A673 (cell line): ENCODE data around the gene ATP1B2. TPM values are rescaled to one million over a fixed set of nuclear protein-coding genes. Genes with fewer than 3 reads are reported as not detected.

Experiments used
- BruUV-seq: library from RNA; stranded (reverse); fragments of 400-500 nt; replicated peaks from 2 replicates; lab custom pipeline; 2021; lab: Mats Ljungman, UMichigan
- CTCF ChIA-PET: fragments of 300-600 bp; sonication (Branson Sonifier 250); formaldehyde crosslinking; loops from one replicate; lab custom pipeline; 2022; ENCODE audit warnings: antibody characterized with exemption; lab: Charles Lee
- POLR2A ChIA-PET: fragments of 300-600 bp; sonication (Branson Sonifier 250); formaldehyde crosslinking; loops from one replicate; lab custom pipeline; 2022; ENCODE audit warnings: antibody characterized with exemption; ENCODE audit not compliant: low non-redundant PET; lab: Charles Lee
- DNase-seq: peaks from one replicate; pipeline ENCODE4 v3.0.0-alpha.2; 2015; ENCODE audit warnings: low spot score
- H3K27ac ChIP-seq: fragments of 200-600 bp; sonication (generic); 2 replicates; pipeline ENCODE4 v1.5.1; 2016; ENCODE audit warnings: mixed run types, low read depth, mild to moderate bottlenecking, mixed read lengths, antibody characterized with exemption, low read length; ENCODE audit not compliant: poor library complexity, severe bottlenecking
- H3K27me3 ChIP-seq: fragments of 200-600 bp; sonication (generic); replicated peaks from 2 replicates; pipeline ENCODE4 v1.6.1; 2017; ENCODE audit warnings: mixed run types, low read depth, mild to moderate bottlenecking, mixed read lengths, antibody characterized with exemption, low read length; ENCODE audit not compliant: insufficient read depth, poor library complexity
- H3K36me3 ChIP-seq: fragments of 200-600 bp; sonication (generic); 2 replicates; pipeline ENCODE4 v1.6.1; 2016; ENCODE audit warnings: mixed run types, mild to moderate bottlenecking, mixed read lengths, antibody characterized with exemption, low read length; ENCODE audit not compliant: insufficient read depth, poor library complexity, severe bottlenecking
- H3K4me1 ChIP-seq: fragments of 200-600 bp; sonication (generic); 2 replicates; pipeline ENCODE4 v1.6.1; 2017; ENCODE audit warnings: mixed run types, mild to moderate bottlenecking, mixed read lengths, antibody characterized with exemption, low read length; ENCODE audit not compliant: insufficient read depth, poor library complexity, severe bottlenecking
- H3K4me3 ChIP-seq: fragments of 200-600 bp; sonication (generic); 2 replicates; pipeline ENCODE4 v1.5.1; 2016; ENCODE audit warnings: low read depth, mixed run types, mild to moderate bottlenecking, mixed read lengths, low read length; ENCODE audit not compliant: poor library complexity, severe bottlenecking
- H3K9me3 ChIP-seq: fragments of 200-600 bp; sonication (generic); 2 replicates; pipeline ENCODE4 v1.6.1; 2016; ENCODE audit warnings: mixed run types, low read depth, mild to moderate bottlenecking, mixed read lengths, antibody characterized with exemption, low read length; ENCODE audit not compliant: poor library complexity, severe bottlenecking
- EZH2 ChIP-seq: fragments of 200-600 bp; sonication (generic); IDR thresholded peaks from 2 replicates; pipeline ENCODE4 v1.6.1; 2017; ENCODE audit warnings: borderline replicate concordance, low read depth, mild to moderate bottlenecking, mixed read lengths, antibody characterized with exemption, low read length; ENCODE audit not compliant: poor library complexity, severe bottlenecking
- intact Hi-C: fragments of 100-400 bp; cut with micrococcal nuclease; formaldehyde crosslinking; loops from one replicate; pipeline ENCODE4 v1.10.0; 2022; ENCODE audit not compliant: unreplicated experiment
- total RNA-seq: library from RNA; stranded (reverse); gene quantifications from 2 replicates; pipeline ENCODE4 v1.2.3, GENCODE V29; 2021
- TF ChIP-seq, protein P1 (sequence below): fragments of 300-800, 200-600 bp; sonication (generic); conservative IDR thresholded peaks from 2 replicates; pipeline ENCODE4 v1.5.1; 2017; ENCODE audit warnings: low read depth, mild to moderate bottlenecking, antibody characterized with exemption, low read length, moderate library complexity, mixed read lengths

ATP1B2 gene
- total RNA-seq, 1 experiment from 2014 or later = 3.5 TPM

DNA sequence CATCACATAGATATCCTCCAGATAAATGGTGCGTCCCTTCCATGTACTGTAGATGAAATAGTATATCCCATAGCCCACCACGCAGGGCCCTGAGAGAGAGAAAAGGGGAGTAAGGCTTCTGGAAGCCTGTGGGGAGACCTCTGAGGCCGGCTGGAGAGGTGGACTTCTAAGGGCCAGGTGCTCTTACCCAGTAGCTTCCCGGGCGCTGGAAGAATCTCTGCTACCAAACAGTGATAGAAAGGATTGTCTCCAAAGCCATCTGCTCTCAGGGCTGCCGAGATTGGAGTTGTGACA is 23.8 kb upstream of the ATP1B2 start:
- DNase-seq = no peak
- TF ChIP-seq, protein P1, sequence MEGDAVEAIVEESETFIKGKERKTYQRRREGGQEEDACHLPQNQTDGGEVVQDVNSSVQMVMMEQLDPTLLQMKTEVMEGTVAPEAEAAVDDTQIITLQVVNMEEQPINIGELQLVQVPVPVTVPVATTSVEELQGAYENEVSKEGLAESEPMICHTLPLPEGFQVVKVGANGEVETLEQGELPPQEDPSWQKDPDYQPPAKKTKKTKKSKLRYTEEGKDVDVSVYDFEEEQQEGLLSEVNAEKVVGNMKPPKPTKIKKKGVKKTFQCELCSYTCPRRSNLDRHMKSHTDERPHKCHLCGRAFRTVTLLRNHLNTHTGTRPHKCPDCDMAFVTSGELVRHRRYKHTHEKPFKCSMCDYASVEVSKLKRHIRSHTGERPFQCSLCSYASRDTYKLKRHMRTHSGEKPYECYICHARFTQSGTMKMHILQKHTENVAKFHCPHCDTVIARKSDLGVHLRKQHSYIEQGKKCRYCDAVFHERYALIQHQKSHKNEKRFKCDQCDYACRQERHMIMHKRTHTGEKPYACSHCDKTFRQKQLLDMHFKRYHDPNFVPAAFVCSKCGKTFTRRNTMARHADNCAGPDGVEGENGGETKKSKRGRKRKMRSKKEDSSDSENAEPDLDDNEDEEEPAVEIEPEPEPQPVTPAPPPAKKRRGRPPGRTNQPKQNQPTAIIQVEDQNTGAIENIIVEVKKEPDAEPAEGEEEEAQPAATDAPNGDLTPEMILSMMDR = no peak
- TF ChIP-seq EZH2 = no peak
- intact Hi-C loops = loop anchor here (5.0 kb wide), 1 partner anchor 60 kb away; the partner anchor contains the start of genes TP53 and WRAP53
- POLR2A ChIA-PET = interaction anchor here (0.7 kb wide), 1 partner anchor 297 kb away, joined by 3 read pairs; no protein-coding TSS in a partner anchor
- H3K4me1 ChIP-seq = no peaks in the 10 kb centered on the region
- H3K27ac ChIP-seq = peak overlapping the region; percentile 95
- no TSS peak for BruUV-seq
- CTCF ChIA-PET = no interaction called here
- peak overlapping the region; percentile 94 for H3K4me3 ChIP-seq
- no peaks in the 10 kb centered on the region for H3K27me3 ChIP-seq
- H3K36me3 ChIP-seq = no peaks in the 10 kb centered on the region
- H3K9me3 ChIP-seq = no peaks in the 10 kb centered on the region

DNA sequence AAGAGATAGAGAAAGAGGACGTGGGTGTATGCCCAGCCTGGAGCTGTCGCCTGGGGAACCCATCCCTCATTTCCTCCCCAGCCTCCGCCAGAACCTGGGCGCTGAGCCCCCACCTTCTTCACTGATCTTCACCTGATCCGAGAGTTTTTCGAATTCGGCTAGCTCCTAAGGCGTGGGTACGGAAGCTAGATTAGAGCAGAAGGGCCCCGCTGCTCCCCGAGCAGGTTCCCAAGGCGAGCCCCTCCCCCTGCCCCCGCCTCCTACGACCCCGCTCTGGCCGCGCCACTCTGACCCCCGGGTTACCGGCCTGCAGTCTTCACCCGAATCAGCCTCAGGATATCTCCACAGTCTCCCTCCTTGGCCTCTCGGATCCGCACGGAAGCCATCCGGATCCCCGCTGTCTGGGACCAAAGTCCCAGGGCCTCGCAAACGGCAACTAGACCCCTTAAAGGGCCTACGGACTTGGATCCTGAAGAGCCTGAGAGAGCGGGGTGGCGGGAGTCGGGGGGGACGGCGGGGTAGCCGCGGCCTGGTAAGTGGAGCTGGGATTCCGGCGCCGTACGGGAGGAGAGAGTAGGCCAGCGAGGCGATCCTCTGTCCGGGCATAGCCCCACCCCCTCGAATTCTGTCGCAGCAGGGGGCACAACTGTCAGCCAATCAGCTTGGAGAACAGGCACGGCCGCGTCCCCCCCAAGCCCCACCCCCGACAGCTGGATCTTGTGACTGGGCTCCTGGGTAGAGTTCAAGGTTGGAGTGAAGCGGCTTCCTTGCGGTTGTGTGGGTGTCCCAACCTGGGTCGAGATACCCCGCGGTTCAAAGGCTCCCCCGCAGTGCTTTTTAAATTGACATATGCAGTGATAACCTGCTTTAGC is 23.2 kb upstream of the ATP1B2 start, which contains the start of gene SAT2:
SAT2 (minus strand) TSS at position 572 of the 872 bp plus-strand sequence; CDS start at position 386, 186 bp downstream.
- ChIA-PET CTCF (interaction anchor here (0.7 kb wide), 1 partner anchor 12 kb away, joined by 5 read pairs; no protein-coding TSS in a partner anchor), POLR2A (interaction anchor here (0.5 to 0.7 kb wide), 3 partner anchors 23 to 298 kb away, joined by 3 to 5 read pairs (median 5); no protein-coding TSS in a partner anchor)
- intact Hi-C loops = loop anchor here (5.0 kb wide), 1 partner anchor 60 kb away; the partner anchor contains the start of genes TP53 and WRAP53
- TF ChIP-seq EZH2 = no peak
- TF ChIP-seq, protein P1 = no peak
- Histone ChIP-seq H3K4me1 (no peaks in the 10 kb centered on the region), H3K36me3 (no peaks in the 10 kb centered on the region), H3K9me3 (no peaks in the 10 kb centered on the region), H3K27me3 (no peaks in the 10 kb centered on the region), H3K27ac (peak within 1 kb of the TSS; percentile 95), H3K4me3 (peak within 1 kb of the TSS; percentile 94)
- no TSS peak for BruUV-seq
- DNase-seq = peak; percentile 97

DNA sequence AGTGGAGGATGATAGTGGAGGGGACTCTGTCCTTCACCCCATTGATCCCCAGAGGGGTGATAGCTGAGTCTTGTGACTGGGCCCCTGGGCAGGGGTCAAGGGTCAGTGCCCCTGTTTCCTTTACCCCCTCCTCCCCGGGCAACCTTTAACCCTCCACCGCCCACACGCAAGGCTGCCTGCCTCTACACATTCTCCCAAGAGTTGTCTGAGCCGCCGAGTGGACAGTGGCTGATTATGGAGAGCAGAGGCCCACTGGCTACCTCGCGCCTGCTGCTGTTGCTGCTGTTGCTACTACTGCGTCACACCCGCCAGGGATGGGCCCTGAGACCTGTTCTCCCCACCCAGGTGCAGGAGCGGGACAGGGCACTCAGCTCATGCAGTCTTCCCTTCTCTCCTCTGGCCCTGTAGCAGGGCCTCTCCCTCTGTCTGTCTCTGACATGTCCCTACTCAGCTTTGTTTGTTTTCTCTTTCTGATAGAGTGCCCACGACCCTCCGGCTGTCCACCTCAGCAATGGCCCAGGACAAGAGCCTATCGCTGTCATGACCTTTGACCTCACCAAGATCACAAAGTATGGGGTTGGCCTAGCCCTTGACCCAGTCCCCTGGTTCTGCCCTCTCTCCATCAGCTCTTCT is 20.7 kb upstream of the ATP1B2 start, which contains the start of gene SHBG:
SHBG (plus strand) TSS at position 197 of the 633 bp plus-strand sequence; CDS start at position 235, 38 bp downstream.
- Histone ChIP-seq H3K27me3 (no peaks in the 10 kb centered on the region), H3K4me1 (no peaks in the 10 kb centered on the region), H3K9me3 (no peaks in the 10 kb centered on the region), H3K4me3 (no peak within 1 kb of the TSS), H3K27ac (no peak within 1 kb of the TSS), H3K36me3 (no peaks in the 10 kb centered on the region)
- TF ChIP-seq, protein P1 = no peak
- intact Hi-C loops = loop anchor here (5.0 kb wide), 1 partner anchor 57 kb away; the partner anchor contains the start of genes TP53 and WRAP53
- POLR2A ChIA-PET = no interaction called here
- CTCF ChIA-PET = no interaction called here
- no peak for DNase-seq
- no TSS peak for BruUV-seq
